Activated naive CD4-positive, alpha-beta T cell treated with anti-CD3 and anti-CD28 coated beads, Interleukin-2, amount 50 U/mL, for 72 hours (primary cell): ENCODE data around the gene PNPLA7. TPM values are rescaled to one million over a fixed set of nuclear protein-coding genes. Genes with fewer than 3 reads are reported as not detected.

Source experiments
- ATAC-seq, 2 donors: fragments of 150-1000 bp; cut with Tn5 transposase; 2 replicates each; pipeline ENCODE4 v1.10.0; 2021; ENCODE audit warnings: mild to moderate bottlenecking in 2 of 2, moderate library complexity in 2 of 2
- DNase-seq, 2 donors: peaks; one replicate each; pipeline ENCODE4 v3.0.0; 2021 to 2022; ENCODE audit warnings: low spot score in 2 of 2
- H3K27ac Mint-ChIP-seq, 2 donors: one replicate each; pipeline ENCODE4 v1.8.0; 2022; ENCODE audit warnings: mild to moderate bottlenecking in 2 of 2, mixed read lengths in 2 of 2
- H3K36me3 Mint-ChIP-seq, 2 donors: one replicate each; pipeline ENCODE4 v1.8.0; 2022; ENCODE audit warnings: mixed read lengths in 2 of 2
- H3K9me3 Mint-ChIP-seq, 2 donors: one replicate each; pipeline ENCODE4 v1.8.0; 2022; ENCODE audit warnings: mixed read lengths in 2 of 2
- total RNA-seq, 2 donors: library from RNA; stranded (reverse); gene quantifications; one replicate each; pipeline ENCODE4 v1.2.3, GENCODE V29; 2022

Gene PNPLA7
- total RNA-seq, 2 donors from 2014 or later, result 3.7 to 4.4 TPM

DNA sequence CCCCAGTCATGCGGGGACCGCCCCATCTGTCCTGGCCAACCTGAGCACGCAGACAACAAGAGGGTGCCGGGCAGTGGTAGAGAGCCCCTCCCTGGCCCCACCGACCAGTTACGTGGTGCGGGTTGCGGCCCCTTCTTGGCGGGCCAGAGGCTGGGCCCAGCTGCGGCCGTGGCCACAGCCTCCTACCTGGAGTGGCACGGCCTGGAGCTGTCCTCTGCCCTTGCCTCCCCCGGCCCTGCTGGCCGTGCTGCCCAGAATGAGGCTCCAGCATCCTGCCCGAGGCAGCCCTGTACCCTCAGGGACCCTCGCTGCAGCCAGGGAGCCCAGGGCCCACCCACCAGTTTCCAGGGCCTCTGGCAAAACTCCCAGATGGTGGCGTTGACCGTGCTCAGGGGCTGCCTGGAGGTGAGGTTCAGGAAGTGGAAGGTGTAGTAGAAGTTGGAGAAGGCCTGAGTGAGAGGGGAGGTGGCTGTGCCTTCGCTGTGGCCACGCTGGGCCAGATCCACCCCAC is 114.8 kb downstream of the PNPLA7 start:
- no peak for DNase-seq
- Mint-ChIP-seq H3K27ac (no peak overlapping the region), H3K36me3 (no peaks in the 10 kb centered on the region), H3K9me3 (no peaks in the 10 kb centered on the region)
- ATAC-seq, result peak in 1 of 2 donors; percentile 5

DNA sequence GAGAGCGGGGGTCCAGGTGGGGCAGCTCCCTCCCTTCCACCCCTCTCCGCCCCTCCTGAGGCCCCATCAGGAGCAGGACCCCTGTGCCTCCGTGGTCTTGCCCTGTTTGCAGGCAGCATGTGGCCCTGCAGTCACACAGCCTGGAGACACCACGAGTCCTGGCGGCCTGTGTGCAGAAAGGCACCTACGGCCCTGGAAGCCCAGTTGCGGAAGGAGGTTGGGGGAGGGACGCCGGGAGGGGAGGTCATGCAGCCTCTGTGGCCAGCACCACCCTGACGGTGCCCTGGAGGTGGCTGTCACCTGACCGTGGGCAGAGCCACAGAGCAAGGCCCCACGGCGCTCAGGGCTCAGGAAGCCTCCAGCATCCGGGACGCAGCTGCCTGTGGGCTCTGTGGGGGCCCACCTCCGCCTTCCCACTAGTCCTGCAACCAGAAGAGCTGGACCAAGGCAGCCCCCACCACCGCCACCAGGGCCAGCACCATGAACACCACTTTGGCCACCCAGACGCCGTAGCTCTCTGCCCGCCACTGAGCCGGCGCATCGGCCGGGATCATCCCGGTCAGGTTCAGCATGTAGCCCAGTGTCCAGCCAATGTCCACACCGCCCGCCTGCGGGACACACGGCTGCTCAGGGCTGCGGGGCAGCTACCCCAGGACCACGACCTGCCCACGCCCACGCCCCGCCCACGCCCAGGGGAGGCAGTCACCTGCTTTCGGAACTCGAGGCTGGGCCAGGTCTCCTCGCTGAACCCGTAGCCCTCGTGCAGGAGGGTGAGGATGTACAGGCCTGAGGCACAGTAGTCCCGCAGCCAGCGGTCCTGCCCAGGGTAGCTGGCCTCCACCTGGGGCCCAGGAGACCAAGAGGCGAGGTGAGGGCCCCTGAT is 115.5 kb downstream of the PNPLA7 start:
- Mint-ChIP-seq H3K36me3 (no peaks in the 10 kb centered on the region), H3K27ac (no peak overlapping the region), H3K9me3 (no peaks in the 10 kb centered on the region)
- no peak for DNase-seq
- ATAC-seq, result no peak

DNA sequence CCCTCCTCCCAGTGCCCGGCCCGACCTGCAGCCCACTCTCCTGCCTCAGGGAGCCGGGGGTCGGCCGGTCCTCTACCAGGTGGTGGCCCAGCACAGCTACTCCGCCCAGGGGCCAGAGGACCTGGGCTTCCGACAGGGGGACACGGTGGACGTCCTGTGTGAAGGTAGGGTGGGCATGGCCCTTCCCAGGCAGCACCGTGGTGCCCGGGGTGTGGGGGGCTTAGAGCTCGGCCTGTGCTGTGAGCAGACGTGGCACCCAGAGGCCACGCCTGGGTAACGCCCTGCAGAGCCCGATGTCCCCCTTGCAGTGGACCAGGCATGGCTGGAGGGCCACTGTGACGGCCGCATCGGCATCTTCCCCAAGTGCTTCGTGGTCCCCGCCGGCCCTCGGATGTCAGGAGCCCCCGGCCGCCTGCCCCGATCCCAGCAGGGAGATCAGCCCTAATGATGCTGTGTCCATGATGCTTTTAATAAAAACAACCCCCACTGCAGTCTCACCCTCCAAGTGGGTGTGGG is 116.2 kb downstream of the PNPLA7 start:
- no peak overlapping the region for H3K27ac Mint-ChIP-seq
- ATAC-seq (no peak), DNase-seq (no peak)
- H3K36me3 Mint-ChIP-seq, result no peaks in the 10 kb centered on the region
- no peaks in the 10 kb centered on the region for H3K9me3 Mint-ChIP-seq

DNA sequence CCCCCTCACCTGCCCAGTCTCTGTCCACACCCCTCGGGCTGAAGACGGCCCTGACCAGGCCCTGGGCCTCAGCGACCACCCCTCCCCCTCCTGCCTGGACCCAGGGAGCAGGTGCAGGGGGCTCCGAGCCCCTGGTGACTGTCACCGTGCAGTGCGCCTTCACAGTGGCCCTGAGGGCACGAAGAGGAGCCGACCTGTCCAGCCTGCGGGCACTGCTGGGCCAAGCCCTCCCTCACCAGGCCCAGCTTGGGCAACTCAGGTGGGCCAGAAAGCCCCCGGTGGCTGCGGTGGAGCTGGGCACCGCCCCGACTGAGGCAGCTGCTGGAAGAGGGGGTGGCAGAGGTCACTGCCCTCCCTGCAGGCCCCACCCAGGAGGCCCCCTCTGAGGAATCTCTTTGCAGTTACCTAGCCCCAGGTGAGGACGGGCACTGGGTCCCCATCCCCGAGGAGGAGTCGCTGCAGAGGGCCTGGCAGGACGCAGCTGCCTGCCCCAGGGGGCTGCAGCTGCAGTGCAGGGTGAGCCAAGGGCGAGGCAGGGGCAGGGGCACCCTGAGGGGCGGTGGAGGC is 116.8 kb downstream of the PNPLA7 start:
- Mint-ChIP-seq H3K9me3 (no peaks in the 10 kb centered on the region), H3K27ac (no peak overlapping the region), H3K36me3 (no peaks in the 10 kb centered on the region)
- no peak for ATAC-seq
- DNase-seq, result no peak

DNA sequence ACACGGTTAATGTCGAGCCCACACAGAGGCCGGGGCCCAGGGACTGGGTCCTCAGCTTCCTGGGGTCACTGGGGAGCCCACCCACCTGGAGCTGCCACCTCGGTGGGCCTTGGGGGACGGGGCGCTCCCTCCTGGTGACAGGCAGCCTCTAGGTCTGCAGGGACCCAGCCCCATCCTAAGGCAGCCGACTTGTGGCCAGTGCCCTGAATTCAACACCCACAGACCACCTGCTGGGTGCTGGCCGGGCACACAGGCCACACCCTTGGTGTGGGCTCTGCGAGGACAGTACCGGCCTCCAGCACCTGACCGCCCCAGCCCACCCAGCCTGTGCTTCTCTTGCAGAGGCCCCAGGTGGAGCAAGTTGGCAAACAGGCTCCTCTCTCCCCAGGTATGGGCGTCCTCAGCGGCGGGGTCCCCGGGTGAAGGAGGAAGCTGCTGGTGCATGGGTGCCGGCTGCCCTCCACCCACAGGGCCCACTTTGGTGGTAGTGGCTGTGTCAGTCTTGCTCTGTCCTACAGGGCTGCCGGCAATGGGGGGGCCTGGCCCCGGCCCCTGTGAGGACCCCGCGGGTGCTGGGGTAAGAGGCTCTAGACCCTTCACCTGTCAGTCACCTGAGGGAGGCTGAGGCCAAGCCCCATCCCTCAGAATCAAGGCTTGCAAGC is 117.4 kb downstream of the PNPLA7 start:
- H3K9me3 Mint-ChIP-seq, result no peaks in the 10 kb centered on the region
- DNase-seq (no peak), ATAC-seq (no peak)
- no peak overlapping the region for H3K27ac Mint-ChIP-seq
- no peaks in the 10 kb centered on the region for H3K36me3 Mint-ChIP-seq

DNA sequence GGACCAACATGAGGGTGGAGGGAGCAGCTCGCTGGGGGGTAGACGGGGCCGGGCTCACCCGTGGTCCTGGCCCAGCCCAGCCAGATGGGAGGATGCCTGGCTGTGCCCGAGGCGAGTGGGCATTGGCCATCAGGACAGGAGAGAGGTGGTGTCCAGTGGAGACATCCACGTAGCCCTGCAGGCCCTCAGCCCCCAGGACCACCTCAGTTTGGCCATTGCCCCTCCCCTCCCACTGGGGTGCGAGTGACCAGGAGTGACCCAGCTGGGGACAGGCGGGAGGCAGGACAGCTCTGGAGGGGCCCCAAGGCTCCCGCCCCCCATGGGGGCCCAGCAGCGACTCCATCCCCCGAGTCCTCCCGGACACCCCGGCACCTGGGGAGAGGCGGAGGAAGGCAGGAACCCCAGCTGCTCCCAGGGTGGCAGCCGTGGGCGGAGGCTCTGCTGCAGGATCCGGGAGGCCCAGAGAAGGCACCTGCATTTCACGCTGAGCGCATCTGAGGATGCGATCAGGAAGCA is 118.7 kb downstream of the PNPLA7 start:
- no peaks in the 10 kb centered on the region for H3K36me3 Mint-ChIP-seq
- H3K27ac Mint-ChIP-seq, result no peak overlapping the region

DNA sequence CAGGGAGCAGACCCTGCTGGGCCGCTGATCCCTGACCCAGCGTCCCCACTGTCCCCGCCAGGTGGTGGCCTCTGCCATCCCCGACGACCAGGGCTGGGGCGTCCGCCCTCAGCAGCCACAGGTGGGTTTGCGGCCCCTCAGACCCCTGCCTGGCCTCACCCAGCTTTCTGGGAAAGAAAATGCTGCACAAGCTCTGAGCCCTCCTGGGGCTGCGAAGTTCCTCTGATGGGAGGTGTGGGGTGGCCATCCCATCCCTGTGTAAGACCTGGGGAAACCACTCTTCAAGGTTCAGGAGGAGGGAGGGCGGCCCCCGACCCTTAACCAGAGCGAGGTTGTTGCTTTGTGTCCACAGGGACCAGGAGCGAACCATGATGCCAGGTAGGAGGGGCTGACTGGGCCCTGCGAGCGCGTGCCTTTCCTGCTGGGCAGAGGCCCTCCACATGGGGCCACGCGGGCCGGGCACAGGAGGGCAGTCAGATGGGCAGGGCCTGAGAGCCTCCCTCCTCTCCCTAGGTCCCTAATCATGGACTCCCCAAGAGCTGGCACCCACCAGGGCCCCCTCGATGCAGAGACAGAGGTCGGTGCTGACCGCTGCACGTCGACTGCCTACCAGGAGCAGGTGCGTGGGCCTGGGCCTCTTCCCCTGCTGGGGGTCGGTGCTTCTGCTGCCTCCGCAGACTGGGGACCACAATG is 119.3 kb downstream of the PNPLA7 start:
- Mint-ChIP-seq H3K9me3 (no peaks in the 10 kb centered on the region), H3K27ac (no peak overlapping the region), H3K36me3 (no peaks in the 10 kb centered on the region)
- DNase-seq (no peak), ATAC-seq (no peak)

More for the DNA sequence above, 118.7 kb downstream of the PNPLA7 start:
- no peaks in the 10 kb centered on the region for H3K9me3 Mint-ChIP-seq
- DNase-seq, result no peak
- ATAC-seq, result no peak

DNA sequence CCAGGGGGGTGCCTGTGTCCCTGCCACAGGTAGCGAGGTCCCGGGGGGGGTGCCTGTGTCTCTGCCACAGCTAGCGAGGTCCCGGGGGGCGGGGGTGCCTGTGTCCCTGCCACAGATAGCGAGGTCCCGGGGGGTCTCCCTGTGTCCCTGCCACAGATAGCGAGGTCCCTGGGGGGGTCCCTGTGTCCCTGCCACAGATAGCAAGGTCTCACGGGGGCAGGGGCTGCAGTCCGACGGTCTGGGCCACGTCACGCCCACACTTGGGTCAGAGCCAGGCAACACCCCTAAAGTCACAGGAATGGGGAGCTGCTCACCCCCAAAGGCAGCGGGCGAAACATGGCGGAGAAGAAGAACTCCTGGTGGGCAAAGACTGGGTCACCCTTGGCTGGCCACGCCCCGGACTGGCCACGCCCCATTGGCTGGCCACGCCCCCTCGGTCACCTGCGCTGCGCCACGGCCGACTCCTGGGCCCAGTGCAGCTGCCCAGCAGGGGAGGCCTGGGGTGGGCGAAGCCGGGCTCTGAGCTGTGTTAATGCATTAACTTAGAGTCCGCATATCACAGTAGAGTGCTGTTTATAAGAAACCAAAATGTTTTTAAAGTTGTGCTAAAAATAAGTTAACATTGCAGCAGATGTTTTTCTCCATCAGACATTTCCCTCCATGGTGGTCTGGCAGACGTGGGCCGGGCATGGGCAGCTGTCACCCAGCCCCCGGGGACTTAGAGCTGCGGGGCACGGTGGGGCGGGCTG is 120.1 kb downstream of the PNPLA7 start:
- ATAC-seq, result no peak
- Mint-ChIP-seq H3K27ac (no peak overlapping the region), H3K36me3 (no peaks in the 10 kb centered on the region), H3K9me3 (no peaks in the 10 kb centered on the region)
- DNase-seq, result no peak

DNA sequence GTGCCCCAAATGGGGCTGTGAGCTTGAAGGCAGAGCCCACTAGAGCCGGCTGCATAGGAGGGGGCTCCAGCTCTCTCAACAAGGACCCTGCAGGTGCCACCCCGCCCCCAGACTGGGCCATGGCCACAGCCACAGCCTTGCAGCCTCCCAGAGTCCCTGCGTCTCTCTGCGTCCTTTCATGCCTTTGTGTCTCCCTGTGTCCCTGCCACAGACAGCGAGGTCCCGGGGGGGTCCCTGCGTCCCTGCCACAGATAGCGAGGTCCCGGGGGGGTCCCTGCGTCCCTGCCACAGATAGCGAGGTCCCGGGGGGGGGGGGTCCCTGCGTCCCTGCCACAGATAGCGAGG is 120.7 kb downstream of the PNPLA7 start:
- H3K36me3 Mint-ChIP-seq, result no peaks in the 10 kb centered on the region
- H3K27ac Mint-ChIP-seq, result no peak overlapping the region
- no peak for ATAC-seq
- H3K9me3 Mint-ChIP-seq, result no peaks in the 10 kb centered on the region
- no peak for DNase-seq

DNA sequence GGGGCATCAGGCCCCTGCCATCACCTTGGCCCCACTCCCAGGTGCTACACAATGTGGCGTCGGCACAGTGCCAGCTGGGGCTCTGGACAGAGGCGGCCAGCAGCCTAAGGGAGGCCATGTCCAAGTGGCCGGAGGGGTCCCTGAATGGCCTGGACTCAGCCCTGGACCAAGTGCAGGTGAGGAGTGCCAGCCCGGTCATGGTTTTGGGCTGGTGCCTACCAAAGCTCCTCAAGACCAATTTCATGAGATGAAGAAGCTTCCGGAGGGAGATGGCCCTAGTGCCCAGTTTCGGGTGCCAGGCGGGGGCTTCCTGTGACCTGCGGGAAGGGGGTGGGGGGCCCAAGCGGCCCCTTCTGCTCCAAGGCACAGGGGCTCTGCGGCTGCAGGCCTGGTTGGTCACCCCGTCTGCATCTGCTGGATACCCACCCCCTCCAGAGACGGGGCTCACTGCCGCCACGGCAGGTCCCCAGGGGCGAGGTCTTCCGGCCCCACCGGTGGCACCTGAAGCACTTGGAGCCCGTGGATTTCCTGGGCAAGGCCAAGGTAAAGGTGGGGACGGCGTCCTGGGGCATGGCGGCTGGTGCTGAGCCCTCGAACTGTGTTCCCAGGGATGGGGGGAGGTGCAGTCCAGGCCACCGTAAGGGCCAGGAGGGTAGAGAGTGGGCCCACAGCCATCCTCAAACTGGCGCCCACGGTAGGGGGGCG is 121.2 kb downstream of the PNPLA7 start:
- DNase-seq, result no peak
- Mint-ChIP-seq H3K36me3 (no peaks in the 10 kb centered on the region), H3K27ac (no peak overlapping the region), H3K9me3 (no peaks in the 10 kb centered on the region)
- no peak for ATAC-seq

DNA sequence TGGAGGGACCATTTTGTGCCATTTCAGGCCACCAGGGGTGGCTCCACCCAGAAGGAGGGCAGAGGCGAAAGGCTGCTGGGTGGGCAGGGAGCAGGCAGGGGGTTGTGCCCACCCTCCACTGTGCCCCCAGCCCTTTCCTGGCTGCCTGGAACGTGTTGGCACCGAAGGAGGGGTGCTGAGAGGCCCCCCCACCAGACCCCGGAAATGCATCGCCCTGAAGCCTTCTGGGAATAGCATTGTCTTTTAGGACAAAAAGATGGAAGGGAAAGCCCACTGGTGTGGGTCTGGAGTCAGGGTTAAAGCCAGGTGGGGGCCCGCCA is 121.9 kb downstream of the PNPLA7 start:
- Mint-ChIP-seq H3K27ac (no peak overlapping the region), H3K9me3 (no peaks in the 10 kb centered on the region), H3K36me3 (no peaks in the 10 kb centered on the region)
- no peak for ATAC-seq
- no peak for DNase-seq

DNA sequence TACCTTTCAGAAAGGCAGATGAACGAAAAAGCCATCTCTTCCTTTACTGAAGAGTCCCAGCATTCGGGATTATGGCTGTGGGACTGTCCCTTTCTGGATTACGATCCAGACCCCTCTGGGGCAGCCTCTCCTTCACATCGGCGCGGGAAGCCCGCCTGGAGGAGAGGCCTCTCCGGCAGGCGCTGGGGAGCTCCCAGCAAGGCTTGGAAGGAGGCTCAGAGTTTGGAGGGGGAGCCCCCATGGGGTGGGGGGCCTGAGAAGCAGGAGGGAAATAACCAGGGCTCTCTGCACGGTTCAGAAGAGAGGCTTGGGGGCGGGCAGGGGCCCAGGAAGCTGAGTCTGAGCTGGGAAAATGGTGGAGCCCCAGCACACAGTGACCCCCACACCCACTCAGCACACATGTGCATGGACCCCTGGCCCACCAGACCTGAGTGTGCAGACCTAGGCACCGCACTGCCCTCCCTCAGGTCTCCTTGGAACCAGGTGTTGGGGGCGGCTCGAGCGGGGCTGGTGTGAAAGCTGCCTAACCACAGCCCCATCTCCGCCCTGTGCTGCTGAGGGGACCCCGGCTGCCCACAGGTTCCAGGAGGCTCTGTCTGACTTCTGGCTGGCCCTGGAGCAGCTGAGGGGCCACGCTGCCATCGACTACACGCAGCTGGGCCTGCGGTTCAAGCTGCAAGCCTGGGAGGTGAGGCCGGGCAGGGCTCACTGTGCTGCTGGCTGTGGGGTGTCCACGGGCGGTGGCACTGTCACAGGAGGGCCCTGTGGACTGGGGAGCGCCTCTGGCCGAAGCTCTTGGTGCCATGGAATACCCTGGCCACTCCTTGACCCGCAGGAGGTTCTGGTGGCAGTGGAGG is 122.5 kb downstream of the PNPLA7 start:
- Mint-ChIP-seq H3K9me3 (no peaks in the 10 kb centered on the region), H3K27ac (no peak overlapping the region), H3K36me3 (no peaks in the 10 kb centered on the region)
- DNase-seq, result no peak
- no peak for ATAC-seq

DNA sequence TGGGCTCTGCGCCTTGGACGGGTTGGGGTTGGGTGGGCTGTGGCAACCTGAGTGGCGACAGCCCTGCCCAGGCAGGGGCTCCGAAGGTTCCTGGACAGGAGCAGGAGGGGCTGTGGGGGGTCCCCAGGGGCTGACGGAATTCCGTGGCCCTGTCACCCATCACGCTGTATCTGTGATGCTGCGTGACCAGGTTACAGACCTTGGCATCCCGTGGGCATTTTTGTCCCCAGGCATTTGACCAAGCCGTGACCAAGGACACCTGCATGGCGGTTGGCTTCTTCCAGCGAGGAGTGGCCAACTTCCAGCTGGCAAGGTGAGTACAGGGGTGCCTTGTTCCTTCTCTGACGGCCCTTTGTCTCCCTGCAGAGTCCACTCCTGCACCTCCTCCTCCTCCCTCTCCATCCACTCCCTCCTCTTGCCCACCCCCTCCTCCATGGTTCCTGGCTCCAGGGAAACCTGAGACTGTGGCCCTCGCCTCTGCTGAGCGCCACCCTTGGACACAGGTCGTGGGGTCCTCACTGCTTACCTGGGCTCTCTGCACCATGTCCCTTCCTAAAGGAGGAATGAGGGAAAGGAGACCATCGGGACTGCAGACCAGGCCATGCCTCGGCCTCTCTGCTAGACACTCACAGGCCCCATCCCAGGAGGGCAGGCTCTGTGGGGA is 124.1 kb downstream of the PNPLA7 start:
- ATAC-seq (no peak), DNase-seq (no peak)
- no peaks in the 10 kb centered on the region for H3K36me3 Mint-ChIP-seq
- no peak overlapping the region for H3K27ac Mint-ChIP-seq
- no peaks in the 10 kb centered on the region for H3K9me3 Mint-ChIP-seq

DNA sequence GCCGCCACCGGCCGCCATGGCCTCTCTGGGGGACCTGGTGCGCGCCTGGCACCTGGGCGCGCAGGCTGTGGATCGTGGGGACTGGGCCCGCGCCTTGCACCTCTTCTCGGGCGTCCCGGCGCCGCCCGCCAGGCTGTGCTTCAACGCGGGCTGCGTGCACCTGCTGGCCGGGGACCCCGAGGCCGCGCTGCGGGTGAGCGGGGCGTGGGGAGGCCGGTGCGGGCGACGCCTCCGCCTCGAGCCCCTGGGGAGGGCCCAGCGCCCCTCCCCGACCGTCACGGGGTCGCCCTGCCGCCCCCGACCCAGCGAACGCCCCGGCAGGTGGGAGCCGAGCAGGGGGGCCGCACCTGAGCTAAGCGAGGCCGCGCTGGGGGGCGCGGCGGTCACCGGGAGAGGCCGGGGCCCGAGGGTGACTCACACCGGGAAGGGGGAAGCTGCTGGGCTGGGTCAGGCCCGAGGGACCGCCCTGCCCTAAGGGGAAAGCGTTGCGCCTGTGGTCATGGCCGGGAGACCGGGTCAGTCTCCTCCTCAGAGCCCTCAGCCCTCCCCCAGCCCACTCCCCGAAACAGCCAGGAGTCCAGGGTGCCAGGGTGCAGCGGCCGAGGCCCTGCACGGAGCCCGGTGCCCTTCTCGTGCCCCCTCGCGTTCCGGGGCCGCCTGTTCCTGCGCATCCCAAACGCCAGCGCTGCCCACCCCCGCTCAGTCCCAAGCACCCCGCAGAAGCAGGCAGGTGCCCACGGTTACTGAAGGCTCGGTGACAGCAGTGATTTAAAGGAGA is 126.5 kb downstream of the PNPLA7 start:
- Mint-ChIP-seq H3K36me3 (no peaks in the 10 kb centered on the region), H3K9me3 (no peaks in the 10 kb centered on the region), H3K27ac (no peak overlapping the region)
- peak in 1 of 2 donors; percentile 28 for ATAC-seq
- DNase-seq, result no peak
